ENCODE results near the gene GALNT9.

DNA sequence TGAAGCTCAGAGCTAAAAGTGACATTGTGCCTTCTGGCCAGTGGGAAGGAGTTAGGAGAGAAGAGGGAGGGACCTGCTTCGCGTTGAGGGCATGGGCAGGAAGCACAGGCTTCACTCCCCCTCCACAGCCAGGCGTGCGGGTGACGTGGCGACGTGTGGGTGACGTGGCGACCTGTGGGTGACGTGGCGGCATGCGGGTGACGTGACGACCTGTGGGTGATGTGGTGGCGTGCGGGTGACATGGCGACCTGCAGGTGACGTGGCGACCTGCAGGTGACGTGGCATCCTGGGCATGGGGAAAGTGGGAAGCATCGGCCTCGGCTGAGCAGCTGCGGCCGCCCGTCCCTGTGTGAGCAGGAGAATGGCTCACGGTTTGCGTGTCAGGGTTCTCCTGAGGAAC, 8.2 kb upstream of the GALNT9 start:
- TF ChIP-seq CTCF (IDR thresholded peaks at IDR 0.05) (no peak), REST (IDR thresholded peaks at IDR 0.05) (no peak), HDAC2 (IDR thresholded peaks at IDR 0.05) (no peak), RFX5 (IDR thresholded peaks at IDR 0.05) (no peak), EP300 (IDR thresholded peaks at IDR 0.05) (no peak), NFE2L2 (conservative IDR thresholded peaks at IDR 0.05; ENCODE audit: low read length) (no peak), JUNB (IDR thresholded peaks at IDR 0.05) (no peak), MAFK (IDR thresholded peaks at IDR 0.05; ENCODE audit: partially characterized antibody) (no peak), RCOR1 (IDR thresholded peaks at IDR 0.05; ENCODE audit: low read depth, low read length) (no peak), MYC (IDR thresholded peaks at IDR 0.05; ENCODE audit: borderline replicate concordance, low read length) (no peak)
- TF ChIP-seq, protein P1, sequence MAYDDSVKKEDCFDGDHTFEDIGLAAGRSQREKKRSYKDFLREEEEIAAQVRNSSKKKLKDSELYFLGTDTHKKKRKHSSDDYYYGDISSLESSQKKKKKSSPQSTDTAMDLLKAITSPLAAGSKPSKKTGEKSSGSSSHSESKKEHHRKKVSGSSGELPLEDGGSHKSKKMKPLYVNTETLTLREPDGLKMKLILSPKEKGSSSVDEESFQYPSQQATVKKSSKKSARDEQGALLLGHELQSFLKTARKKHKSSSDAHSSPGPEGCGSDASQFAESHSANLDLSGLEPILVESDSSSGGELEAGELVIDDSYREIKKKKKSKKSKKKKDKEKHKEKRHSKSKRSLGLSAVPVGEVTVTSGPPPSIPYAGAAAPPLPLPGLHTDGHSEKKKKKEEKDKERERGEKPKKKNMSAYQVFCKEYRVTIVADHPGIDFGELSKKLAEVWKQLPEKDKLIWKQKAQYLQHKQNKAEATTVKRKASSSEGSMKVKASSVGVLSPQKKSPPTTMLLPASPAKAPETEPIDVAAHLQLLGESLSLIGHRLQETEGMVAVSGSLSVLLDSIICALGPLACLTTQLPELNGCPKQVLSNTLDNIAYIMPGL (CRISPR knock-in tag; IDR thresholded peaks at IDR 0.05; ENCODE audit: borderline replicate concordance): no peak
- TF ChIP-seq, protein P2, sequence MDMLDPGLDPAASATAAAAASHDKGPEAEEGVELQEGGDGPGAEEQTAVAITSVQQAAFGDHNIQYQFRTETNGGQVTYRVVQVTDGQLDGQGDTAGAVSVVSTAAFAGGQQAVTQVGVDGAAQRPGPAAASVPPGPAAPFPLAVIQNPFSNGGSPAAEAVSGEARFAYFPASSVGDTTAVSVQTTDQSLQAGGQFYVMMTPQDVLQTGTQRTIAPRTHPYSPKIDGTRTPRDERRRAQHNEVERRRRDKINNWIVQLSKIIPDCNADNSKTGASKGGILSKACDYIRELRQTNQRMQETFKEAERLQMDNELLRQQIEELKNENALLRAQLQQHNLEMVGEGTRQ (IDR thresholded peaks at IDR 0.05): no peak
- TF ChIP-seq, protein P3, sequence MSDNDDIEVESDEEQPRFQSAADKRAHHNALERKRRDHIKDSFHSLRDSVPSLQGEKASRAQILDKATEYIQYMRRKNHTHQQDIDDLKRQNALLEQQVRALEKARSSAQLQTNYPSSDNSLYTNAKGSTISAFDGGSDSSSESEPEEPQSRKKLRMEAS (IDR thresholded peaks at IDR 0.05): no peak

Data from A549 (cell line).